WERI-Rb-1 (cell line): ENCODE measurements around the gene CGNL1.
A peak's percentile ranks its signal among the peaks of the same experiment; 100 is the strongest.

ENCODE experiments used
- DNase-seq: peaks from one replicate; pipeline ENCODE4 v3.0.0-alpha.2; 2020
- H3K27ac ChIP-seq: fragments of 250-450 bp; sonication (Bioruptor Pico); 2 replicates; pipeline ENCODE4 v1.5.1; 2020; ENCODE audit warnings: mild to moderate bottlenecking, moderate library complexity
- H3K27me3 ChIP-seq: fragments of 250-450 bp; sonication (Bioruptor Pico); 2 replicates; pipeline ENCODE4 v1.5.1; 2021; ENCODE audit warnings: mild to moderate bottlenecking, low read depth, moderate library complexity; ENCODE audit not compliant: insufficient read depth, severe bottlenecking
- H3K36me3 ChIP-seq: fragments of 250-450 bp; sonication (Bioruptor Pico); 2 replicates; pipeline ENCODE4 v1.5.1; 2020; ENCODE audit warnings: mild to moderate bottlenecking, moderate library complexity
- H3K4me3 ChIP-seq: 2 replicates; pipeline ENCODE4 v1.5.1; 2011; ENCODE audit warnings: low read depth, mild to moderate bottlenecking, control low read depth, low read length
- H3K9me3 ChIP-seq: fragments of 250-450 bp; sonication (Bioruptor Pico); 2 replicates; pipeline ENCODE4 v1.5.1; 2021; ENCODE audit warnings: mild to moderate bottlenecking, moderate library complexity; ENCODE audit not compliant: severe bottlenecking
- CTCF ChIP-seq: IDR thresholded peaks from 2 replicates; pipeline ENCODE4 v1.5.1; 2011; ENCODE audit warnings: low read depth, mild to moderate bottlenecking, control low read depth, inconsistent platforms, low read length

Gene CGNL1

GRCh38 chr15:57517030-57517671, 140.8 kb downstream of the CGNL1 start:
- H3K27ac ChIP-seq: no peak overlapping the region
- no peak for TF ChIP-seq CTCF
- DNase-seq: no peak
- no peak overlapping the region for H3K4me3 ChIP-seq
- peaks cover 10% of the 10 kb centered on the region; the same call in 1 of the 2 replicates for H3K36me3 ChIP-seq
- no peaks in the 10 kb centered on the region for H3K9me3 ChIP-seq
- H3K27me3 ChIP-seq: no peaks in the 10 kb centered on the region

GRCh38 chr15:57518779-57519405, 142.6 kb downstream of the CGNL1 start:
- no peaks in the 10 kb centered on the region for H3K27me3 ChIP-seq
- DNase-seq: no peak
- no peaks in the 10 kb centered on the region for H3K9me3 ChIP-seq
- H3K4me3 ChIP-seq: no peak overlapping the region
- peaks cover 10% of the 10 kb centered on the region; the same call in 1 of the 2 replicates for H3K36me3 ChIP-seq
- no peak overlapping the region for H3K27ac ChIP-seq
- TF ChIP-seq CTCF: no peak

GRCh38 chr15:57519806-57520205, 143.5 kb downstream of the CGNL1 start:
- H3K36me3 ChIP-seq: peaks cover 10% of the 10 kb centered on the region; the same call in 1 of the 2 replicates
- no peak for TF ChIP-seq CTCF

GRCh38 chr15:57521503-57521902, 145.2 kb downstream of the CGNL1 start:
- Histone ChIP-seq H3K9me3 (no peaks in the 10 kb centered on the region), H3K36me3 (peaks cover 10% of the 10 kb centered on the region; the same call in 1 of the 2 replicates), H3K27ac (no peak overlapping the region), H3K4me3 (no peak overlapping the region), H3K27me3 (no peaks in the 10 kb centered on the region)
- no peak for DNase-seq
- no peak for TF ChIP-seq CTCF

More at GRCh38 chr15:57519806-57520205, 143.5 kb downstream of the CGNL1 start:
- H3K4me3 ChIP-seq: no peak overlapping the region
- no peaks in the 10 kb centered on the region for H3K27me3 ChIP-seq
- no peak overlapping the region for H3K27ac ChIP-seq
- H3K9me3 ChIP-seq: no peaks in the 10 kb centered on the region
- DNase-seq: peak; percentile 46

GRCh38 chr15:57522148-57522547, 145.8 kb downstream of the CGNL1 start:
- Histone ChIP-seq H3K9me3 (no peaks in the 10 kb centered on the region), H3K27ac (no peak overlapping the region), H3K36me3 (peaks cover 9% of the 10 kb centered on the region; the same call in 1 of the 2 replicates), H3K4me3 (no peak overlapping the region), H3K27me3 (no peaks in the 10 kb centered on the region)
- no peak for TF ChIP-seq CTCF
- no peak for DNase-seq

- no peak for DNase-seq
- no peak for TF ChIP-seq CTCF
- no peaks in the 10 kb centered on the region for H3K36me3 ChIP-seq
Measured at GRCh38 chr15:57525581-57525980, 149.3 kb downstream of the CGNL1 start.

More at GRCh38 chr15:57525581-57525980, 149.3 kb downstream of the CGNL1 start:
- Histone ChIP-seq H3K27ac (no peak overlapping the region), H3K4me3 (no peak overlapping the region), H3K27me3 (no peaks in the 10 kb centered on the region), H3K9me3 (no peaks in the 10 kb centered on the region)
